SH-SY5Y (cell line): ENCODE data around the gene PKP4.

ENCODE experiments used
- GATA2 ChIP-seq: IDR thresholded peaks from 2 replicates; pipeline ENCODE4 v1.6.1; 2011; ENCODE audit warnings: mild to moderate bottlenecking, low read depth, low read length
- GATA3 ChIP-seq: IDR thresholded peaks from 2 replicates; pipeline ENCODE4 v1.6.1; 2011; ENCODE audit warnings: low read depth, mild to moderate bottlenecking, low read length, moderate library complexity

GRCh38 chr2:158693476-158693875, 236.7 kb downstream of the PKP4 start:
- TF ChIP-seq GATA3 = no peak
- TF ChIP-seq GATA2 = no peak
